ENCODE measurements around the gene IL13.

- TF ChIP-seq CTCF (IDR thresholded peaks at IDR 0.05) (no peak), EP300 (IDR thresholded peaks at IDR 0.05) (no peak), POLR2A (IDR thresholded peaks at IDR 0.05; ENCODE audit: low read depth) (no peak)
Measured at GRCh38 chr5:132663771-132664695, 6.1 kb downstream of the IL13 start.

All from esophagus muscularis mucosa (tissue), 4 donors.